Fibroblast of lung (primary cell): ENCODE measurements around the gene RNU6-9. TPM values are rescaled to one million over a fixed set of nuclear protein-coding genes. Genes with fewer than 3 reads are reported as not detected.
"Not testable (repeated sequence)": the region's sequence is repeated elsewhere in the genome, so short reads cannot be mapped to it uniquely, and the experiment has no call there.

Experiments
- DNase-seq, 2 donors: peaks; one replicate each; pipeline versions ENCODE4 v3.0.0 to v3.0.0-alpha.2; 2010; ENCODE audit warnings: low read depth in 2 of 2
- H2AFZ ChIP-seq: 2 replicates; pipeline ENCODE4 v1.5.1; 2012; ENCODE audit warnings: low read length, control low read depth, inconsistent platforms
- H3K27ac ChIP-seq: 2 replicates; pipeline ENCODE4 v1.5.1; 2011; ENCODE audit warnings: low read length, control low read depth; ENCODE audit not compliant: insufficient read depth
- H3K27me3 ChIP-seq: 2 replicates; pipeline ENCODE4 v1.5.1; 2011; ENCODE audit warnings: mild to moderate bottlenecking, low read length; ENCODE audit not compliant: control insufficient read depth, insufficient read depth
- H3K36me3 ChIP-seq: 2 replicates; pipeline ENCODE4 v1.5.1; 2011; ENCODE audit warnings: low read length; ENCODE audit not compliant: control insufficient read depth, insufficient read depth
- H3K4me1 ChIP-seq: 2 replicates; pipeline ENCODE4 v1.5.1; 2011; ENCODE audit warnings: low read length; ENCODE audit not compliant: control insufficient read depth, insufficient read depth; ENCODE audit errors: extremely low read depth
- H3K4me2 ChIP-seq: 2 replicates; pipeline ENCODE4 v1.5.1; 2011; ENCODE audit warnings: low read length, control low read depth; ENCODE audit not compliant: insufficient read depth; ENCODE audit errors: extremely low read depth
- H3K4me3 ChIP-seq, 4 experiments: fragments of 200-600 bp in 1 of 4; sonication (generic) in 1 of 4; replicated peaks in 1 of 4; 2 replicates each; pipeline ENCODE4 v1.5.1; 2011 to 2016; ENCODE audit warnings: low read length in 4 of 4, low read depth in 3 of 4, mild to moderate bottlenecking in 3 of 4, control low read depth in 2 of 4, inconsistent platforms in 1 of 4, mixed read lengths in 1 of 4; ENCODE audit not compliant: insufficient read depth in 1 of 4; ENCODE audit errors: control extremely low read depth in 1 of 4
- H3K79me2 ChIP-seq: 2 replicates; pipeline ENCODE4 v1.5.1; 2012; ENCODE audit warnings: mild to moderate bottlenecking, low read length, inconsistent platforms; ENCODE audit not compliant: control insufficient read depth, insufficient read depth
- H3K9ac ChIP-seq: 2 replicates; pipeline ENCODE4 v1.5.1; 2011; ENCODE audit warnings: mild to moderate bottlenecking, low read length, control low read depth; ENCODE audit not compliant: insufficient read depth
- H3K9me3 ChIP-seq: 2 replicates; pipeline ENCODE4 v1.5.1; 2012; ENCODE audit warnings: low read depth, low read length; ENCODE audit not compliant: control insufficient read depth, insufficient read depth
- H4K20me1 ChIP-seq: 2 replicates; pipeline ENCODE4 v1.5.1; 2011; ENCODE audit warnings: low read length; ENCODE audit not compliant: control insufficient read depth, insufficient read depth; ENCODE audit errors: extremely low read depth
- CTCF ChIP-seq, 2 donors: IDR thresholded peaks in 1 of 2; conservative IDR thresholded peaks in 1 of 2; 1 replicate in 1 of 2; 2 replicates in 1 of 2; pipeline ENCODE4 v1.5.1; 2011 to 2012; ENCODE audit warnings: low read length in 2 of 2, control low read depth in 1 of 2, inconsistent platforms in 1 of 2, low read depth in 1 of 2, mild to moderate bottlenecking in 1 of 2
- EZH2 ChIP-seq: IDR thresholded peaks from 2 replicates; pipeline ENCODE4 v1.5.1; 2012; ENCODE audit warnings: low read length, control low read depth, mild to moderate bottlenecking; ENCODE audit errors: missing control alignments
- polyA plus RNA-seq, 2 donors: library from polyadenylated mRNA; depleted of rRNA in 1 of 2; stranded (reverse) in 1 of 2; unstranded in 1 of 2; fragments of >200 nt; gene quantifications; 2 replicates each; pipeline ENCODE4 v1.2.1, GENCODE V29; 2011 to 2012; ENCODE audit warnings: missing spikeins in 1 of 2
- total RNA-seq: library from RNA; depleted of rRNA; stranded (reverse); fragments of >200 nt; gene quantifications from 2 replicates; pipeline ENCODE4 v1.2.1, GENCODE V29; 2014

The RNU6-9 gene
- total and polyA plus RNA-seq, 2 donors (not counting 1 experiment from before 2014, with no cell fraction given) = not detected

- Histone ChIP-seq H3K27ac (no peak overlapping the region), H3K27me3 (no peaks in the 10 kb centered on the region), H3K4me3 (no peak overlapping the region), H3K9ac (no peak overlapping the region), H3K4me1 (peaks cover 6% of the 10 kb centered on the region), H3K36me3 (no peaks in the 10 kb centered on the region), H3K79me2 (no peaks in the 10 kb centered on the region), H3K4me2 (no peak overlapping the region), H4K20me1 (no peaks in the 10 kb centered on the region), H3K9me3 (no peaks in the 10 kb centered on the region), H2AFZ (no peak overlapping the region)
- DNase-seq = no peak
- TF ChIP-seq EZH2 = no peak
- no peak for TF ChIP-seq CTCF (conservative IDR thresholded peaks at IDR 0.05 in 1 of 2, IDR thresholded peaks at IDR 0.05 in 1 of 2; ENCODE audit: low read depth in 1 of 2, low read length in 2 of 2)
These were observed 40.2 kb upstream of the RNU6-9 start for GRCh38 chr19:853014-853585.

DNA sequence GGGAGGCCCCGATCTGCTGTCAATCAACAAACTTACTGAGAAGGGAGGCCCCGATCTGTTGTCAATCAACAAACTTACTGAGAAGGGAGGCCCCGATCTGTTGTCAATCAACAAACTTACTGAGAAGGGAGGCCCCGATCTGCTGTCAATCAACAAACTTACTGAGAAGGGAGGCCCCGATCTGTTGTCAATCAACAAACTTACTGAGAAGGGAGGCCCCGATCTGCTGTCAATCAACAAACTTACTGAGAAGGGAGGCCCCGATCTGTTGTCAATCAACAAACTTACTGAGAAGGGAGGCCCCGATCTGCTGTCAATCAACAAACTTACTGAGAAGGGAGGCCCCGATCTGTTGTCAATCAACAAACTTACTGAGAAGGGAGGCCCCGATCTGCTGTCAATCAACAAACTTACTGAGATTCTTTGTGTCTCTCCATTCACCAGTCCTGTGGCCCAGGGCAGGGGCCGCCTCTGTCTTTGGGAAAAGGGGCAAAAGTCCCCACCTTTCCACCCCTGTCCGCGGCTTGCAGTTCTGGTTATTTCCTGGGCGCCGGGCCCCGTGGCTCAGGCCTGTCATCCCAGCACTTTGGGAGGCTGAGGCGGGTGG, 39.6 kb upstream of the RNU6-9 start:
- not testable (repeated sequence) for H3K4me3 ChIP-seq, H3K9ac ChIP-seq, H3K27me3 ChIP-seq, H3K27ac ChIP-seq, H2AFZ ChIP-seq, H4K20me1 ChIP-seq, H3K4me1 ChIP-seq, H3K4me2 ChIP-seq, H3K36me3 ChIP-seq, DNase-seq, H3K9me3 ChIP-seq, H3K79me2 ChIP-seq

GRCh38 chr19:854549-854948, 38.7 kb upstream of the RNU6-9 start:
- TF ChIP-seq EZH2 (no peak), CTCF (conservative IDR thresholded peaks at IDR 0.05 in 1 of 2, IDR thresholded peaks at IDR 0.05 in 1 of 2; ENCODE audit: low read depth in 1 of 2, low read length in 2 of 2) (no peak)
- H3K4me3 ChIP-seq = no peak overlapping the region

More at GRCh38 chr19:854549-854948, 38.7 kb upstream of the RNU6-9 start:
- DNase-seq = no peak
- Histone ChIP-seq H3K4me2 (no peak overlapping the region), H3K4me1 (peaks cover 6% of the 10 kb centered on the region), H3K9me3 (no peaks in the 10 kb centered on the region), H3K27ac (no peak overlapping the region), H2AFZ (no peak overlapping the region), H3K36me3 (no peaks in the 10 kb centered on the region), H3K27me3 (no peaks in the 10 kb centered on the region), H4K20me1 (no peaks in the 10 kb centered on the region), H3K79me2 (no peaks in the 10 kb centered on the region), H3K9ac (no peak overlapping the region)
